ENCODE data around the gene METTL21A. TPM values are rescaled to one million over a fixed set of nuclear protein-coding genes. Genes with fewer than 3 reads are reported as not detected.

Gene METTL21A
- total and polyA plus RNA-seq, 2 of the 4 experiments (the other 2 are of a cell fraction) = 5.9 to 11.6 TPM

DNA sequence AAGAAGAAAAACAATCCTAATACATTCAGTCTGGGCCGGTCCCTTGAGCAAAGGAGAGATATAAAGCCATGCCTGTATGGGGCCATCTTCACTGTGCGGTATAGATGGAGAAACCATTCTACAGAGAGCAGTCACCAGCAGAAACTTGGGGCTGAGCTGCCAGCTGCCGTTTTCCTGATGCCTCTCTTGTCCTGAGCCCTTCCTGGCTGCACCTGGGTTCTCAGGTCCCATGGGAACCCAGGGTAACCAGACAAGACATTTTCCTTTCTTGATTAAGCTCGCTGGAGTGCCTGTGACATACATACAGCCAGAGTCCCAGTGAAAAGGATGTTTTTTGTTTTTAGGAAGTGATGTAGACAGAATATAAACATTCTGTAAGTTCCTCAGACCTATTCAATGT lies 5.3 kb upstream of the METTL21A start:
- no peak overlapping the region for H2BK5ac ChIP-seq (ENCODE audit: low read depth, low read length, poor library complexity, severe bottlenecking)
- peaks cover 9% of the 10 kb centered on the region; the same call in 1 of the 2 replicates for H3K4me1 ChIP-seq (ENCODE audit: control insufficient read depth, insufficient read depth, low read length)
- no peak overlapping the region for H4K5ac ChIP-seq (ENCODE audit: low read depth, low read length)
- H3K9ac ChIP-seq (ENCODE audit: low read depth, low read length) = no peak overlapping the region
- no peak overlapping the region for H4K91ac ChIP-seq (ENCODE audit: insufficient read depth, low read depth, low read length)
- no peak overlapping the region for H3K27ac ChIP-seq (ENCODE audit: insufficient read depth, low read length)
- 100% methylated on average over 1 of the region's 4 CpGs; no CpG with 5 or more reads in 1 of the 2 experiments for WGBS, 2 experiments (ENCODE audit: extremely low coverage in 2 of 2, insufficient read length in 1 of 2)
- no peak for TF ChIP-seq RCOR1 (IDR thresholded peaks at IDR 0.05; ENCODE audit: insufficient replicate concordance, low read length)
- no peak for TF ChIP-seq BHLHE40 (IDR thresholded peaks at IDR 0.05; ENCODE audit: low read depth, low read length)
- TF ChIP-seq CEBPB (IDR thresholded peaks at IDR 0.05; ENCODE audit: low read depth, low read length) = no peak
- TF ChIP-seq, protein P1, sequence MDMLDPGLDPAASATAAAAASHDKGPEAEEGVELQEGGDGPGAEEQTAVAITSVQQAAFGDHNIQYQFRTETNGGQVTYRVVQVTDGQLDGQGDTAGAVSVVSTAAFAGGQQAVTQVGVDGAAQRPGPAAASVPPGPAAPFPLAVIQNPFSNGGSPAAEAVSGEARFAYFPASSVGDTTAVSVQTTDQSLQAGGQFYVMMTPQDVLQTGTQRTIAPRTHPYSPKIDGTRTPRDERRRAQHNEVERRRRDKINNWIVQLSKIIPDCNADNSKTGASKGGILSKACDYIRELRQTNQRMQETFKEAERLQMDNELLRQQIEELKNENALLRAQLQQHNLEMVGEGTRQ (IDR thresholded peaks at IDR 0.05; ENCODE audit: low read depth, low read length) = no peak
- TF ChIP-seq MAFK (IDR thresholded peaks at IDR 0.05; ENCODE audit: low read depth, low read length) = no peak
- TF ChIP-seq MXI1 (IDR thresholded peaks at IDR 0.05; ENCODE audit: borderline replicate concordance, low read depth, low read length) = no peak
- TF ChIP-seq, protein P2, sequence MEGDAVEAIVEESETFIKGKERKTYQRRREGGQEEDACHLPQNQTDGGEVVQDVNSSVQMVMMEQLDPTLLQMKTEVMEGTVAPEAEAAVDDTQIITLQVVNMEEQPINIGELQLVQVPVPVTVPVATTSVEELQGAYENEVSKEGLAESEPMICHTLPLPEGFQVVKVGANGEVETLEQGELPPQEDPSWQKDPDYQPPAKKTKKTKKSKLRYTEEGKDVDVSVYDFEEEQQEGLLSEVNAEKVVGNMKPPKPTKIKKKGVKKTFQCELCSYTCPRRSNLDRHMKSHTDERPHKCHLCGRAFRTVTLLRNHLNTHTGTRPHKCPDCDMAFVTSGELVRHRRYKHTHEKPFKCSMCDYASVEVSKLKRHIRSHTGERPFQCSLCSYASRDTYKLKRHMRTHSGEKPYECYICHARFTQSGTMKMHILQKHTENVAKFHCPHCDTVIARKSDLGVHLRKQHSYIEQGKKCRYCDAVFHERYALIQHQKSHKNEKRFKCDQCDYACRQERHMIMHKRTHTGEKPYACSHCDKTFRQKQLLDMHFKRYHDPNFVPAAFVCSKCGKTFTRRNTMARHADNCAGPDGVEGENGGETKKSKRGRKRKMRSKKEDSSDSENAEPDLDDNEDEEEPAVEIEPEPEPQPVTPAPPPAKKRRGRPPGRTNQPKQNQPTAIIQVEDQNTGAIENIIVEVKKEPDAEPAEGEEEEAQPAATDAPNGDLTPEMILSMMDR (conservative IDR thresholded peaks at IDR 0.05; ENCODE audit: low read depth, low read length) = no peak
- H2AK5ac ChIP-seq (ENCODE audit: low read depth, low read length) = no peak overlapping the region
- ATAC-seq (ENCODE audit: low read depth) (no peak), DNase-seq (no peak)
- CTCF ChIA-PET = interaction anchor here (0.6 kb wide), 1 partner anchor 92 kb away, joined by 3 read pairs; no protein-coding TSS in a partner anchor
- BruUV-seq (replicated peaks) = no TSS peak
- no peaks in the 10 kb centered on the region for H4K20me1 ChIP-seq (ENCODE audit: insufficient read depth, low read length)
- H2AFZ ChIP-seq (replicated peaks; ENCODE audit: low read length, poor library complexity) = no peak overlapping the region
- in situ Hi-C loops (cut with MboI; ENCODE audit: low sequenced_read_pairs) (loop anchor here (25.0 kb wide), 1 partner anchor 432 kb away; no protein-coding TSS in a partner anchor), intact Hi-C loops (cut with micrococcal nuclease) (loop anchor here (5.0 kb wide), 1 partner anchor 37 kb away; no protein-coding TSS in a partner anchor), dilution Hi-C loops (cut with HindIII; ENCODE audit: low sequenced_read_pairs, unreplicated experiment) (no loop called here)
- no peak overlapping the region for H3K18ac ChIP-seq (ENCODE audit: low read depth, low read length)
- no peaks in the 10 kb centered on the region for H3K79me1 ChIP-seq (ENCODE audit: low read depth in 1 of 2, low read length in 2 of 2)
- no peak overlapping the region for H3K56ac ChIP-seq (ENCODE audit: extremely low read depth, insufficient read depth, low read length)
- H4K8ac ChIP-seq (ENCODE audit: low read depth in 2 of 2, low read length in 2 of 2) = no peak overlapping the region
- no peaks in the 10 kb centered on the region for H3K36me3 ChIP-seq (ENCODE audit: control insufficient read depth, insufficient read depth, low read length)
- no peak overlapping the region for H2BK120ac ChIP-seq (ENCODE audit: low read depth, low read length)
- H3K4ac ChIP-seq (ENCODE audit: low read depth, low read length) = no peak overlapping the region
- 0 out of 2 replicates have a peak, but pooled peaks cover 3% of the 10 kb centered on the region for H3K9me1 ChIP-seq (ENCODE audit: insufficient read depth, low read length)
- H2BK20ac ChIP-seq (ENCODE audit: low read depth, low read length) = no peak overlapping the region
- no peaks in the 10 kb centered on the region for H3K27me3 ChIP-seq (ENCODE audit: control insufficient read depth, insufficient read depth, low read length)
- no peaks in the 10 kb centered on the region for H3K9me3 ChIP-seq (ENCODE audit: control insufficient read depth, insufficient read depth, low read length)
- H3K4me2 ChIP-seq (ENCODE audit: low read depth, low read length) = no peak overlapping the region
- no peak overlapping the region for H3K14ac ChIP-seq (replicated peaks; ENCODE audit: low read depth, low read length)
- H2BK15ac ChIP-seq (ENCODE audit: low read depth, low read length) = no peak overlapping the region
- POLR2A ChIA-PET (ENCODE audit: unreplicated experiment) = interaction anchor here (0.6 kb wide), 1 partner anchor 1138 kb away, joined by 4 read pairs; no protein-coding TSS in a partner anchor
- no peak overlapping the region for H3K4me3 ChIP-seq (ENCODE audit: insufficient read depth, low read depth, low read length)
- no peak overlapping the region for H2AK9ac ChIP-seq (replicated peaks; ENCODE audit: low read depth, low read length, poor library complexity)
- no peak overlapping the region for H3K23ac ChIP-seq (ENCODE audit: low read depth, low read length)
